ENCODE results near the gene FPR2.
"Not testable (repeated sequence)": the region's sequence is repeated elsewhere in the genome, so short reads cannot be mapped to it uniquely, and the experiment has no call there.

The FPR2 gene

GRCh38 chr19:51784922-51785690, 24.1 kb downstream of the FPR2 start:
- DNase-seq, result no peak

GRCh38 chr19:51786646-51787494, 25.9 kb downstream of the FPR2 start:
- DNase-seq, result no peak

- no peak for DNase-seq
Observed at GRCh38 chr19:51788029-51788428, 27.0 kb downstream of the FPR2 start.

DNA sequence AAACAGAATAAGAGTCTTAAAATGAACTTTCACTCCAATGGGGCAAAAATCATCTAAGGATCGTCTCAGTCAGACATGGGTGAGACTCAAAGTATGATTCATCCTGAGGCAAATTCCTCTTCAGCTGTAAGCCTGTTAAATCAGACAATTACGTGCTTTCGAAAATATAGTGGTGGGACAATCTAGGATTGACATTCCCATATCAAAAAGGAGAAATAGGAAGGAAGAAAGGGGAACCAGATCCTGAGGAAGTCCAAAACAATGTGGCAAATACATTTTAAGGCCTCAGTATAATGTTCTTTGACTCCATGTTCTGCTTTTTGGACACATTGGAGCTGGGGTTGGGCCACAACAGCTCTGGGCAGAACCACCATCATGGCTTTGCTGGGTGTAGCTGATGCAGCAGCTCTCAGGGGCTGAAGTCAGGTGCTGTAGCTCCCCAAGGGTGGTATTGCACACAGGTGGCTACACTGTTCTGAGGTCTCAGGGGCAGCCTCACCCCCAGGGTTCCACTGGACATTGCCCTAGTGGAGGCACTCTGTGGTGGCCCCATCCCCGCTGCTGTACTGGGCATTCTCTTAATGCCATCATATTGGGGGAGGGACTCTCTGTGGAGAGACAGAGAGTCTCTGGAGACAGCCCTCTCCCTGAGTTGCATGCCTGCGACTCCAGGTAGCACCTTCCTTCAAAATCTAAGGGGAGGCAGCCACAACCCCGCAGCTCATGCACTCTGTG, 28.2 kb downstream of the FPR2 start:
- no peak for DNase-seq

- no peak for DNase-seq
Observed at GRCh38 chr19:51792932-51793331, 32.0 kb downstream of the FPR2 start.

DNA sequence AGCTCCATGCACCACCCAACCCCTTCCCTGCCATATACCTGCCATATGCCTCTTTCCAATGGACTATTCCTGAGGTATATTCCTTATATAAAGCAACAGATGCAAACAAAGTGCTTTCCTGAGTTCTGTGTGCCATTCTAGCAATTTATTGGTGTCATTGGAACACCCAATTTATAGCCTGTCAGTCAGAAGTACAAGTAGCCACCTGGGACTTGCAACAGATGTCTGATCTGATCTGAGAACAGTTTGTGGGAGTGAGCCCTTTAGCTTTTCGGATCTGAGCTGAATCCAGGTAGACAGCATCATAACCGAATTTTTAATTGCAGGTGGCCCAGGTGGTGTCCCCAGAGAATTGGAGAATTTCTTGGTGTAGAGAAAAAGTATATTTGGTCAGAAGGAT, 33.0 kb downstream of the FPR2 start:
- no peak for DNase-seq

DNA sequence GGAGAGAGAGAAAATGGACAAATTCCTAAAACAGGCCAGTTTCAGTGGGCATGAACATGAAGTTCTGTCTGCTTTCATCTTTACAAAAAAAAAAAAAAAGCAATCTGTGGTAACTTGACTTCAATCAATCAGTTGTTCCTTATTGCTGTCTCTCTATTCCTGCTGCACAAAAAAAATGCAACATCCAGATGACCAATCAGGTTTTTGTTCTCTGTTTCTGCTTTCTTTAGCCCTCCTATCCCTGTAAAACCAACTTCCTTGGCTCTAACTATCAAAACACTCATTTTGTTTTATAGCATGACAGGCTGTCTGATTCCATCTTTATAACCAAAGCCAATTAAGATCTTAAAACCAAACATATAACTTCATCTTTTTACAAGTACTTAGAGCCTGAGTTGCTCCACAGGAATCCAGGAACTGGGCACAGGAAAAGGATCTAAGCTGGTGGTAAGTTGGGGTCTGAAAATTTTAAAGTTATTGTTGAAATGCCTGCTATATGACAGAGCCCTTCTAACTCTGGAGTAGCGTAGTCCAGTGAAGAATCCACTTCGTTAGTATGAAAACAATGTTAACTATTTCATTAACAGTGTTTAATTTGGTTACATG, 34.0 kb downstream of the FPR2 start, which contains the start of gene FPR3:
Gene FPR3, plus strand, starts transcription at position 273 of the 606 bp plus-strand sequence. CDS start 28,592 bp downstream, outside the sequence.
- no peak for DNase-seq

GRCh38 chr19:51796195-51796679, 35.3 kb downstream of the FPR2 start:
- no peak for DNase-seq

DNA sequence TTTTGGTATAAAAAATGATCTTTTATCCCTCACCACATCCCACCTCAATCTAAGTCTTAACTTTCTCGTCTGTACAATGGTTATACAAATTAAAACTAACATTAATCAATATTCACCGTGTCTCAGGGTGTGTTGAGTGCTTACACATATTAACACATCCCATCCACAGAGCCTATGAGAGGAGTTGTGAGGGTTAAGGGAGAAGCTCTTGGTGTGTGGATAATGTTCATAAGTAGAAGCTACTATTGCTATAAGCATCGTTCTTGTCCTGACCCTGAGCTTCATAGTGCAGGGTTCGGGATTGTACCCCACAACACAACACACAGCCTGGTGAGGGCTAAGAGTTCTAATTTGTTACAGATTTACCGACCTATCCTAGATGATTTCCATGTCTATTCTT, 36.5 kb downstream of the FPR2 start:
- no peak for DNase-seq

DNA sequence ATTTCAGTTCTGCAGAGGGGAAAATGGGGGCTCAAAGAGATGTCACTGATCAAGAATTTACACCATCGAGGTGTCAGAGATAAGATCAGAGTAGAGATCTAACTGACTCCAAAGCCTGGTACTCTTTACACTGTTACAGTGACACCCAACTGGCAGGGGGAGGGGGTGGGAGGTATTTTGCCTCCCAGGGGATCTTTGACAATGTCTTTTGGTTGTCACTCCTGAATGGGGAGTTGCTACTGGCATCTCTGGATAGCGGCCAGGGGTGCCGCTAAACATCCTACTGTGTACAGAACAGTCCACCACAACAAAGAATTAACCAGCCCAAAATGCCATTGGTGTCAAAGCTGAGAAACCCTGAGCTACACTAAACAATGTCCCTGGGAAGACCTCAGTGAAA, 37.1 kb downstream of the FPR2 start:
- DNase-seq, result no peak

DNA sequence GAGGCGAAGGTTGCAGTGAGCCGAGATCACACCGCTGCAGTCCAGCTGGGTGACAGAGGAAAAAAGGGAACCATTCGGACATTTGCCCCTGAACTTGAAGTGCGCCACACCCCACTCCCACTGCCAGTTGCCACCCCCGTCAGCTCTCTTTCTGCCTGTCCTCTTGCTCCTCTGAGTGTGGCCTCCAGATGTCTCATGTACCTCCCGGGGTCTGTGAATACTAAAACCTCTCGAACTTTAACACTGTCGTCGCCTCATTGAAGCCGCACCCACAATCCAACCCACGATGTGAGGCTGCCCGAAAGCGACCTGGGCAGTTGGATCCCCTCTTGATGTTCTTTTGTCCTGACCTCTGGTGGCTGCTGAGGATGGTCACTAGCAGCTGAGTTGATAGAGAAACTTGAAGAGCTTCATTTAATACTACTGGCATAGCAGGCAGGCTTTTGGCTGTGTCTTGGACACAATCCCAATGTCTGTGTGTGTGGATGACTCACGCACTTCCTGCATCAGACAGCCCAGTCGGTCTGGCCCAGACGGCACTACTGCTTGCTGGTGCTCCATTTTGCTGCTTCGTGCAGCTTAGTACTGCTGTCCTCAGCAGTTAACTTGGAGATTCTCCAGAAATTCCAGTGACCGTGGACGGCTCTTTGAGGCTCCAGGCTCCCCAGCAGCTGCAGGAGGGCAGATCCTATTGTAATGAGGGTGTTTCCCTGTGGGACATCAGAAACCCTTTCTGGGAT, 38.2 kb downstream of the FPR2 start:
- no peak for DNase-seq

DNA sequence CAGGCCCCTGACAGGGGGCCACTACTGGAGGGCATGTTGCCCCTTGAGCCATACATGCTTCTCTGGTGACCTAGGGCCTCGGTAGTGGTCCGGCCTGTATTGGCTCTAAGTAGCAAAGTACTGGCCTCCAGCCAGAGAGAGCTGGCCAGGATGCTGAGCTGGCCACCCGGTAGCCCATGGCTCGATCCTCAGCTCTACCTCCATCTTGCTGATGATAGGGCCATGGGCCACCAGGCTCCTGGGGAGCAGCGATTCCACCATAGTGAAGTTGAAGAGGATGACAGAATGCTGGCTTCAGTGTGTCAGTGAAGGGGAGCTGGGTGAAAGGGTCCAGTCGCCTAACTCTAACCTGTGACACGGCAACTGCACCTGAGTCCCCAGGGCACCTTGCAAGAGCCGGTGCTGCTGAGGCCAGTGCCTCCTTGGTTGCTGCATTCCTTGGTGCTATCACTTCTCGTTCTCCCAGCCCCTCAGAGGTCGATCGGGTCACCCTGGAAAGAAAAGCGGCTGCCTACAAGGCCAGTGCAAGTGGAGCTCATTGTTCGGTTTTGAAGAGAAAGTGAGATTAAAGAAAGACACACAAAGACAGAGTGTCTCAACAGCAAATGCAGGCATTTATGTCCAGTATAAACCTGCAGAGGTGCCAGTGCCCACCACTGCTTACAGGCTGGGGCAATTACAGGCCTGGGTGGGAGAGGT, 38.9 kb downstream of the FPR2 start:
- DNase-seq, result no peak

- DNase-seq, result no peak
Observed at GRCh38 chr19:51800473-51801244, 39.7 kb downstream of the FPR2 start.

DNA sequence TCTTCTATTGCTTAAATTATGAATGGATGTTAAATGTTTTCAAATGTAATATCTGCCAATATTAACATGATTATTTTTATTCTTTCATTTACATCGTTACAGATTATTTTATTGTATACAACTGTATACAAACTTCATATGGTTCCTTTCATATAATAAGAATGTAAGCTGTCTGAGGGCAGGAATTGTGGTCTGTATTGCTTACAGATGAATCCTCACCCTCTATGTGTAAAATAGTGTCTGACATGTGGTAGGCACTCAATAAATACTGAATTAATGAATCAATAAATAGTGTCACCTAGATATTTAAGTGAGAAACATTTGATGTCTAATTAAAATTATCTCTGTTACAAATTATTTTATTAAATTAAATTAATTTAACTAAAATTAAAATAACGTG, 41.8 kb downstream of the FPR2 start:
- DNase-seq, result no peak

DNA sequence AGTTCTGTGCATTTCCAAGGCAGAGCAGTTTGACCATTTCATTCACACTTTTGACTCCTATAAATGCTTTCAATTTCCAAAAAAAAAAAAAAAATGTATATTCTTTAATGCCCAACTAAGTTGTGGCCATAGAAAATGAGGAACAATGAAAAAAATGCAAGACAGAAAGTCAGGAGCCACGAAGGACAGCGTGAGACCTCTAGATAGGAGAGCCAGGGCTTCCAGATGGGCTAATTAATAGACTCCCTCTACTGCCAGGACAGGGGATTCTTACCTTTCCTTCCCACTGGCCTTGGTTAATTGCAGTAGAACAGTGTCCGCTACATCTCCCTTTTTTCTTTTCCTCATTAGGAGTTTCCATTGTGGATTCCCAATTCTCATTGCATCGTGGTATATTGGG, 42.5 kb downstream of the FPR2 start:
- DNase-seq, result no peak

DNA sequence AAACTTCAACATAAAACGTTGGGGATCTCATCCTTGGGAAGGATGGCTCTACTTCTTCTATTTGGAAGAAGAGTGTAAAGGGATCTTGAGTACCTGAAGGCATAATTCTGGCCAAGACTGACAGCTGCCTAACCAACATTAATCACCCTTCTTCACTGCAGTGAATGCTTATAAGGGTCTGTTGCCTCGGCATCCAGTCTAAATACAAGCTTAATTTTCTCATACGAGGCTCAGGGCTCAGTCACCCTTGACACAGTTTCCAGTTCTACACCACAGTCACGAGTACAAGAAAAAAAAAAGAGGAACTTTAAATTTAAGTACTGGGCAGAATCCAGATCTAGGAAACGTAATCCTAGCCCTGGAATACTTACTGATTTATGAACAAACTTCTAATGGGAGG, 43.0 kb downstream of the FPR2 start:
- DNase-seq, result no peak

- not testable (repeated sequence) for DNase-seq
Observed at GRCh38 chr19:51804789-51805188, 43.8 kb downstream of the FPR2 start.

DNA sequence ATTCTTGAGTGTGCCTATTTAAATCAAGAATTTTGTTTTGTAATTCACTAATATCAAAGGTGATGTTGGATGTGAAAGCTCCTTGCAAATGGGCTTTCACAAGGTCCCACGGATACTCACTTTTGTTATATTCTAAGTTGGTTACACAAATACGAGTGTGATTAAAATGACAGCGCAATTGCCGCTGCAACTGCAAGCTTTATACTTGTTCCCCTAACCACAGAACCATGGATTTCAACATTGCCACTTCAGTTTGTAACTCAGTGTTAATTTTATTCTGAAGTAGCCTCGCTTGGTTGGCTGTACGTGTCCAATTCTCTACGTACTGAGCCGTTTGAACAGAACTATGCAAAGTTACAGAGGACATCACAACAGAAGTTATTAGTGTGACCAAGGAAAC, 44.4 kb downstream of the FPR2 start:
- not testable (repeated sequence) for DNase-seq

GRCh38 chr19:51806571-51806970, 45.6 kb downstream of the FPR2 start:
- not testable (repeated sequence) for DNase-seq

DNA sequence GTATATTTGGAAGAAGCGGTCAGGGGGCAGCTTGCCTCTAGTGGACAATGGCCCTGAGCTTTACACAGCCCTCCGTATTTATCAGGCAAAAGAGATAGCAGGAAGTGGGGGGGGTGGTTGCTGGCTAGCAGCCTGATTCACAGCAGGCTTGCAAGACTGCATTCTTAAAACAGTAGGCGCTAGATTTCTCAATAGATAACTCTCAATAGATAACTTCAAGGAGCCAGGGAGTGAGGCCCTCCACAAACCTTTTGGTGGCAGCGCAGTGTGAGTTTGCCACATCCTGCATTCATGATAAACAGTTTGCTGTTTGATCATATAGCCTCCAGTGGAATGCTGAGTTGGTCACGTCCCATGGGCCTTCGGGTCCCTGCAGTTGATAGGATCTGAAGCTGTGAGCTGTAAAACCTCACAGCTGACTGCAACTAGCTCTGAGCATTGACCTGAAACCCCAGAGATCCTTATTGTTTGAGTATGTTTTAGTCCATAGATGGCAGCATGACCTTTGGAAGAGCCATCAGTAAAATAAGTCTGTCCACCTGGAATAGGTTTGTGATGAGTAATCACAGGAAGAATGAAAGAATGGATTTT, 46.2 kb downstream of the FPR2 start:
- DNase-seq, result no peak

Measured in COR-L47 (cell line).